ENCODE results near the gene CFAP52.

CFAP52 gene

GRCh38 chr17:9676820-9677310, 100.4 kb downstream of the CFAP52 start:
- Histone ChIP-seq H3K4me3 (ENCODE audit: low read length) (no peak overlapping the region), H3F3A (ENCODE audit: insufficient read depth, low read length) (no peaks in the 10 kb centered on the region), H2AFZ (ENCODE audit: low read length) (no peak overlapping the region), H3K36me3 (replicated peaks; ENCODE audit: insufficient read depth, low read length) (no peaks in the 10 kb centered on the region), H3K27ac (ENCODE audit: low read length) (no peak overlapping the region), H3K4me2 (ENCODE audit: low read depth, low read length) (no peak overlapping the region), H3K9me3 (replicated peaks; ENCODE audit: insufficient read depth, low read length) (no peaks in the 10 kb centered on the region), H3K27me3 (replicated peaks; ENCODE audit: insufficient read depth, low read length) (no peaks in the 10 kb centered on the region), H4K20me1 (ENCODE audit: insufficient read depth, low read length) (no peaks in the 10 kb centered on the region), H3K79me2 (ENCODE audit: low read length) (no peaks in the 10 kb centered on the region), H3K9ac (ENCODE audit: low read length) (no peak overlapping the region), H3K9me2 (replicated peaks; ENCODE audit: insufficient read depth, low read length) (no peaks in the 10 kb centered on the region), H3K4me1 (ENCODE audit: low read length) (no peaks in the 10 kb centered on the region)
- DNase-seq: no peak
- TF ChIP-seq EZH2phosphoT487 (IDR thresholded peaks at IDR 0.05; ENCODE audit: low read length) (no peak), CTCF (IDR thresholded peaks at IDR 0.05; ENCODE audit: low read length) (no peak), EZH2 (optimal IDR thresholded peaks at IDR 0.05; ENCODE audit: low read depth, low read length) (no peak)

GRCh38 chr17:9677411-9677810, 101.0 kb downstream of the CFAP52 start:
- no peaks in the 10 kb centered on the region for H3K9me3 ChIP-seq (replicated peaks; ENCODE audit: insufficient read depth, low read length)
- H3F3A ChIP-seq (ENCODE audit: insufficient read depth, low read length): no peaks in the 10 kb centered on the region
- H3K27ac ChIP-seq (ENCODE audit: low read length): no peak overlapping the region
- TF ChIP-seq CTCF (IDR thresholded peaks at IDR 0.05; ENCODE audit: low read length) (no peak), EZH2 (optimal IDR thresholded peaks at IDR 0.05; ENCODE audit: low read depth, low read length) (no peak), EZH2phosphoT487 (IDR thresholded peaks at IDR 0.05; ENCODE audit: low read length) (no peak)
- no peaks in the 10 kb centered on the region for H4K20me1 ChIP-seq (ENCODE audit: insufficient read depth, low read length)
- H2AFZ ChIP-seq (ENCODE audit: low read length): no peak overlapping the region
- no peaks in the 10 kb centered on the region for H3K9me2 ChIP-seq (replicated peaks; ENCODE audit: insufficient read depth, low read length)
- H3K79me2 ChIP-seq (ENCODE audit: low read length): no peaks in the 10 kb centered on the region
- H3K4me1 ChIP-seq (ENCODE audit: low read length): no peaks in the 10 kb centered on the region
- H3K4me2 ChIP-seq (ENCODE audit: low read depth, low read length): no peak overlapping the region
- DNase-seq: no peak
- no peak overlapping the region for H3K9ac ChIP-seq (ENCODE audit: low read length)
- H3K27me3 ChIP-seq (replicated peaks; ENCODE audit: insufficient read depth, low read length): no peaks in the 10 kb centered on the region
- H3K4me3 ChIP-seq (ENCODE audit: low read length): no peak overlapping the region
- H3K36me3 ChIP-seq (replicated peaks; ENCODE audit: insufficient read depth, low read length): no peaks in the 10 kb centered on the region

- no peaks in the 10 kb centered on the region for H3K27me3 ChIP-seq (replicated peaks; ENCODE audit: insufficient read depth, low read length)
- H3K9ac ChIP-seq (ENCODE audit: low read length): no peak overlapping the region
- H3K4me3 ChIP-seq (ENCODE audit: low read length): no peak overlapping the region
- H3K9me2 ChIP-seq (replicated peaks; ENCODE audit: insufficient read depth, low read length): no peaks in the 10 kb centered on the region
- no peak overlapping the region for H2AFZ ChIP-seq (ENCODE audit: low read length)
- no peak for TF ChIP-seq EZH2 (optimal IDR thresholded peaks at IDR 0.05; ENCODE audit: low read depth, low read length)
- H3K4me2 ChIP-seq (ENCODE audit: low read depth, low read length): no peak overlapping the region
- no peaks in the 10 kb centered on the region for H3K36me3 ChIP-seq (replicated peaks; ENCODE audit: insufficient read depth, low read length)
- no peaks in the 10 kb centered on the region for H3K4me1 ChIP-seq (ENCODE audit: low read length)
- H3K27ac ChIP-seq (ENCODE audit: low read length): no peak overlapping the region
- no peaks in the 10 kb centered on the region for H3F3A ChIP-seq (ENCODE audit: insufficient read depth, low read length)
- no peaks in the 10 kb centered on the region for H3K9me3 ChIP-seq (replicated peaks; ENCODE audit: insufficient read depth, low read length)
- DNase-seq: no peak
- no peaks in the 10 kb centered on the region for H4K20me1 ChIP-seq (ENCODE audit: insufficient read depth, low read length)
- no peaks in the 10 kb centered on the region for H3K79me2 ChIP-seq (ENCODE audit: low read length)
Measured at GRCh38 chr17:9677896-9678295, 101.5 kb downstream of the CFAP52 start.

GRCh38 chr17:9684955-9685621, 108.6 kb downstream of the CFAP52 start:
- DNase-seq: no peak
- no peak overlapping the region for H3K4me3 ChIP-seq (ENCODE audit: low read length)
- no peak overlapping the region for H3K9ac ChIP-seq (ENCODE audit: low read length)
- TF ChIP-seq CTCF (IDR thresholded peaks at IDR 0.05; ENCODE audit: low read length): no peak
- TF ChIP-seq EZH2 (optimal IDR thresholded peaks at IDR 0.05; ENCODE audit: low read depth, low read length): no peak
- no peak for TF ChIP-seq EZH2phosphoT487 (IDR thresholded peaks at IDR 0.05; ENCODE audit: low read length)
- H3K27ac ChIP-seq (ENCODE audit: low read length): no peak overlapping the region
- no peaks in the 10 kb centered on the region for H3K9me3 ChIP-seq (replicated peaks; ENCODE audit: insufficient read depth, low read length)
- no peak overlapping the region for H3K4me2 ChIP-seq (ENCODE audit: low read depth, low read length)
- no peaks in the 10 kb centered on the region for H4K20me1 ChIP-seq (ENCODE audit: insufficient read depth, low read length)
- H3K4me1 ChIP-seq (ENCODE audit: low read length): no peaks in the 10 kb centered on the region
- H3K27me3 ChIP-seq (replicated peaks; ENCODE audit: insufficient read depth, low read length): no peaks in the 10 kb centered on the region; the same call in 1 of the 2 replicates
- no peaks in the 10 kb centered on the region for H3K36me3 ChIP-seq (replicated peaks; ENCODE audit: insufficient read depth, low read length)
- H3F3A ChIP-seq (ENCODE audit: insufficient read depth, low read length): no peaks in the 10 kb centered on the region
- H3K9me2 ChIP-seq (replicated peaks; ENCODE audit: insufficient read depth, low read length): no peaks in the 10 kb centered on the region
- H2AFZ ChIP-seq (ENCODE audit: low read length): no peak overlapping the region
- H3K79me2 ChIP-seq (ENCODE audit: low read length): no peaks in the 10 kb centered on the region
